HG03565 (cell line): ENCODE results near the gene MTSS2.
"Not testable (repeated sequence)": the region's sequence is repeated elsewhere in the genome, so short reads cannot be mapped to it uniquely, and the experiment has no call there.

Experiments
- ATAC-seq: cut with Tn5 transposase; IDR thresholded peaks from one replicate; pipeline ENCODE4 v1.9.1; 2021; ENCODE audit warnings: mild to moderate bottlenecking, moderate library complexity; ENCODE audit not compliant: unreplicated experiment

The MTSS2 gene

DNA sequence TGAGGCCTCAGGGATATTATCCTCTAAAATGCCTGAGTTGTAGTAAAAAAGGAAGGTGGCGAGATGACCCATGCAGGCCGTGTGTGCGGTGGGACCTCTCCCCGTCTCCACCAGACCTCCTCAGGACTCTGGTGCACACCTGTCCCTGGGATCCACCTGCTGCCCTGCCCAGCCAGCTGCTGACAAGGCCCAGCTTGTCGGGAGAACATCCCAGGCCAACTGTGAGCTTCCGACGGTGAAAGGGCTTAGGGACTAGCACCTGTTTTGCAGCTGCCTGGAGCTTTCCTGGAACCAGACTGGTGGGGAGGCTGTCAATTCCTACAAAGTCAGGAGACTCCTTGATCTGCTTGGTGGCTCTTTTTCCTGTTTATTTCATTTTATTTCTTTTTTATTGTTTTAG lies 27.9 kb downstream of the MTSS2 start:
- ATAC-seq = no peak

DNA sequence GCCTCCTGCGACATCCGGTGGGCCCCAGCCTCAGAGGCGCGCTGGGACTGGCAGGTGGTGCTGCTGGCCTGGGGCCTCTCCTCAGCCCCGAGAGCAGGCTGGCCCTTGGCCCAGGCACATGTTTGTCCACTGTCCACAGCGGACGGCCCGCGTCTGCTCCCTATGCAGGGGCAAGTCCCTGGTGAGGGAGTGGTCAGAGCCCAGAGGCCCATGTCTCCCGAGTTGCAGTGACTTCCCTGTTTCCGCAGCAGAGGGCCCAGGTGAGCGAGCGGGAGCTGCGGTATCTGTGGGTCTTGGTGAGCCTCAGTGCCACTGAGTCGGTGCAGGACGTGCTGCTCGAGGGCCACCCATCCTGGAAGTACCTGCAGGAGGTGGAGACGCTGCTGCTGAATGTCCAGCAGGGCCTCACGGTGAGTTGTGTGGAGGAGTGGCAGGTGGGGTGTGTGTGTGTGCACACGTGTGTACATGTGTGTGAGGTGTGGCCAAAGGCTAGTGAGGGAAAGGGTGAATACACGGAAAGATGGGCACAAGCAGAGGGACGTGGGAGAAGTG lies 29.1 kb downstream of the MTSS2 start:
- ATAC-seq = no peak

DNA sequence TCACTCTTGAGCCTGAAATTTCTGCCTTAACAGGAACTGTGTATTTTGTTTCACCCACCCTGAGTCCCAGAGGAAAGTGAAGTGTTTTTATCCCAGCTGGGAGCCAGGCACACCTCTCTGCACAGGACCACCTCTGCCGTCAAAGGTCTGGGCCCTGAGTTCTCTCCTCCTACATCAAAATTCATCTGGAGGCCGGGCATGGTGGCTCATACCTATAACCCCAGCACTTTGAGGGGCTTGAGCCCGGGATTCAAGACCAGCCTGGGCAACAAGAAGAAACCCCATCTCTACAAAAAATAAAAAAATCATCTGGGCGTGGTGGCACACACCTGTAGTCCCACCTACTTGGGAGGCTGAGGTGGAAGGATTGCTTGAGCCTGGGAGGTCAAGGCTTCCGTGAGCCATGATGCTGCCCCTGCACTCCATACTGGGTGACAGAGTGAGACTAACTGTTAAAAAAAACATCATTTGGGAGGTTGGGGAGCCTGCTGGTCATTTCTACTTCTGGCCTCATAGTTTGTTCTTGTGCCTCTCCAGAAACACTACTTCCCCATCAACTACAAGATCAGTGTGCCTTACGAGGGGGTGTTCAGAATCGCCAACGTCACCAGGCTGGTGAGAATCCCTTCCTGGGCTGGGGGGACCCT lies 29.7 kb downstream of the MTSS2 start:
- ATAC-seq = no peak

DNA sequence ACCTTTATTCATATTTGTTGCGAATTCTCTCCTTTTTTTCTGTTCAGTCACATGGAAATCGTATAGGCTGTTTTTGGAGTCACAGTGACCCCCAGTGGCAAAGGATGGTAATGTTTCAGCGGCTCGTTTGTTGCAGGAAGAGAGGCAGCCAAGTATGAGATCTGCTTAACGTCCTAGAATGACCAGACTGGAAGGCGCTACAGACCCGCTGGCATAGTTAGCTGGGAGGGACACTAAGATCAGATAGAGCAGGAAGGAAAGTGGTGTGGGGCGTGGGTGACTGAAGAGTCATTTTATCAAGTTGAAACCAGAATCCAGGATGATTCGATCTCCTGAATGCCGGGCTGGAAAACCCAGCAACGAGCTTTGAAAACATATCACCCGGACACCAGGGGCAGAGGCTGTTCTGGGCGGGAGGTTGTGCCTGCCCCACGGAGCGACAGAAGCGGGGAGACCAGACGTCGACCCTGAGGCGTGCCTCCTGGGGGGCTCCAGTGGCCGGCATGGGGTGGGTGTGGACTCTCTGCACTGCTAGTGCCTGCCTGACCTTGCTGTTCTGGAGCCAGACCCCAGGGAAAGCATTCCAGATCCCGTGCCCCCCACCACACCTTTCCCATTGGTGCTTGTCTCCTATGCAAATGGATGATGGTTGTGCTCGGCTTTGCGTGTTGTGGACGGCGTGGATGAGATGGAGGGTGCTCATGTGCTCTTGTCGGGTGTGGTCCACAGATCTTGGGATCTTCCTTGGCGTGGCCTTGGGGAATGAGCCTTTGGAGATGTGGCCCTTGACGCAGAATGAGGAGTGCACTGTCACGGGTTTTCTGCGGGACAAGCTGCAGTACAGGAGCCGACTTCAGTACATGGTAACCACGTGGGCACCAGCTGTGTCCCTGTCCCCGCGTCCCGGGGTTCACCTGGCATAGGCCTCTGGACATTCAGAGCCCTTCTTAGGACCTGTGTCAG lies 31.8 kb downstream of the MTSS2 start:
- peak; percentile 51 for ATAC-seq

DNA sequence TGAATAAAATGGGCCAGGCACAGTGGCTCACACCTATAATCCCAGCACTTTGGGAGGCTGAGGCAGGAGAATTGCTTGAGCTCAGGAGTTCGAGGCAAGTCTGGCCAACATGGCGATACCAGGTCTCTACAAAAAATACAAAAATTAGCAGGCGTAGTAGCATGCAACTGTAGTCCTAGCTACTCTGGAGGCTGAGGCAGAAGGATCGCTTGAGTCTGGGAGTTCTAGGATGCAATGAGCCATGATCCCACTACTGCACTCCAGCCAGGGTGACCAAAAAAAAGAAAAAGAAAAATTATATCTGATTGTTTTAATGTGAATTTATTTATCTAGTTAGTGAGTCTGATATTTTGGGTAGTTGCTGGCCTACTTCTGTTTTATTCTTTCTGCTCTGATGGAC lies 32.4 kb downstream of the MTSS2 start:
- no peak for ATAC-seq

DNA sequence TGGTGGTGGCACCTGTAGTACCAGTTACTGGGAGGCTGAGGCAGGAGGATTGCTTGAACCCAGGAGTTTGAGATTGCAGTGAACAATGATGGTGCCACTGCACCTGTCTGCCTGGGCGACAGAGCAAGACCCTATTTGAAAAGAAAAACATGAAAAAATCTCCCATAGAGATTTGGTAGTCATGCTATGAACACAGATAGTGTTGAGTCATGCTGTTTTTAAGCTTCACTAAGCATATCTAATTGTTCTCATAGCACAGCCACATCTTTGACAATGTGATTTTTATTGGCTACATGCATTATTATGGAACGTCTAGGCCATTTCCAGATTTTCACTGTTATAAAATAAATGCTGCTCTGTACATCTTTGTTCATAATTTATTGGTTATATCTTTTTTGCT lies 33.5 kb downstream of the MTSS2 start:
- ATAC-seq = no peak

DNA sequence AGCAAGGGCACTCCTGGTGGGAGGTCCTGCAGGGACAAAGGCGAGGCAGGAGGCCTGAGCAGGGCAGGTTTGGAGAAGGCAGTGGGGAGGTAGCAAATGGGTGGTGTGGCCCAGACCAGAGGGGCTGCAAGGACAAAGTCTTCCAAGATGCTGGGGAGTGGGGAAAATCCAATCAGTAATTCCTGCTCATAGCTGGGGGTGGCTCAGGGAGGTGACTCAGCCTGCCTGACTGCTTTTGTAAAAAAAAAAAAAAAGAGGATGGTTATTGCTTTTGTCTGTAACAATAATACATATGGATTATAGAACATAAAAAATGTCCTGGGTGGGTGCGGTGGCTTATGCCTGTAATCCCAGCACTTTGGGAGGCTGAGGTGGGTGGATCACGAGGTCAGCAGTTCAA lies 34.3 kb downstream of the MTSS2 start:
- ATAC-seq = no peak

DNA sequence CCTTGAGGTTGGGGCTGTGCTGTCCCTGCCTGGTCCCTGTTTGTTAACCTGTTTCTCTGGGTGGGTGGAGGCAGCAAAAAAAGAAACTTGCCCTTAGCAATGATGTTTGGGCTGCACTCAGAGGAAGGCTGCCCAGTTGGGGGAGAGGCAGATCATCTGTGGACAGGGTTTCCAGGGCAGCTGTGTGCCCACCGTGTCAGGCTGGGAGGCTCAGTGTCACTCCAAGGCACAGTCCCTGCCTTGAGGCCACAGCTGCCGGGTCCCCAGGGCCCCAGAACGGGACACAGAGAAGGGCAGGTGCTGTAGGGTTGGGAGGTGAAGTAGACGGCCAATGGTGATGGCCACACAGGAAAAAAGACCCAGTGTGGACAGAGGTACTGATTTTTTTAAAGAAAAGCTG lies 35.6 kb downstream of the MTSS2 start:
- no peak for ATAC-seq

DNA sequence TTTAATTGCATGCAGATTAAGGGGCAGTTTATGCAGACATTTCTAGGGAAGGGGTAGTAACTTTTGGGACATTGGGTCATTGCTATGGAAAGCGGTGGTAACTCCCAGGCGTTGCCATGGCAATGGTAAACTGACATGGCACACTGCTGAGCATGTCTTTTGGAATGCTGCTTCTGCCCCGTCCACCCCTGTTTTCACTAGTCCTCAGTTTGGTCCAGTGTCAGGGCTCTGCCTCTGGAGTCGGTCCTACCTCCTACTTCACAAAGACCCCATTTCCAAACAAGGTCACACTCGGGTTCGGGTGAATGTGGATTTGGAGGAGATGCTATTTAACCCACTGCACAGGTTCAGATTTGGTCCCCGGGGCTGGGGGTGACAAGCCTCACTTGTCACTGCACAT lies 36.6 kb downstream of the MTSS2 start:
- no peak for ATAC-seq

DNA sequence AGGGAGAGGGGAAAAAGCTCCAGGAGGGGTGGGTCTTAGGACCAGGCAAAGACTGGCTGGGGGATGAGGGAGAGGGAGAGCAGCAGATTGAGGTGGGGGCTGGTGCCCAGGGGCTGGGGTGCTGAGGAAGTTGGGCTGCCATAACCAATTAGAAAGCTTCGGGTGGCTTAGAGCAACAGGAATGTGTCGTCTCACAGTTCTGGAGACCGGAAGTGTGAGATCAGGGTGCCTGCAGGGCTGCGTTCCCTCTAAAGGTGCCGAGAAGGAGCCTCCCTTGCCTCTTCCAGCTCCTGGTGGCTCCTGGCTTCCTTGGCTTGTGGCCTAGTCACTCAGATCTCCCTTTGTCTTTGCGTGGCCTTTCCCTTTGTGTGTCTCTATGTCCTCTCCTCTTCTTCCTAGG lies 37.2 kb downstream of the MTSS2 start:
- no peak for ATAC-seq

DNA sequence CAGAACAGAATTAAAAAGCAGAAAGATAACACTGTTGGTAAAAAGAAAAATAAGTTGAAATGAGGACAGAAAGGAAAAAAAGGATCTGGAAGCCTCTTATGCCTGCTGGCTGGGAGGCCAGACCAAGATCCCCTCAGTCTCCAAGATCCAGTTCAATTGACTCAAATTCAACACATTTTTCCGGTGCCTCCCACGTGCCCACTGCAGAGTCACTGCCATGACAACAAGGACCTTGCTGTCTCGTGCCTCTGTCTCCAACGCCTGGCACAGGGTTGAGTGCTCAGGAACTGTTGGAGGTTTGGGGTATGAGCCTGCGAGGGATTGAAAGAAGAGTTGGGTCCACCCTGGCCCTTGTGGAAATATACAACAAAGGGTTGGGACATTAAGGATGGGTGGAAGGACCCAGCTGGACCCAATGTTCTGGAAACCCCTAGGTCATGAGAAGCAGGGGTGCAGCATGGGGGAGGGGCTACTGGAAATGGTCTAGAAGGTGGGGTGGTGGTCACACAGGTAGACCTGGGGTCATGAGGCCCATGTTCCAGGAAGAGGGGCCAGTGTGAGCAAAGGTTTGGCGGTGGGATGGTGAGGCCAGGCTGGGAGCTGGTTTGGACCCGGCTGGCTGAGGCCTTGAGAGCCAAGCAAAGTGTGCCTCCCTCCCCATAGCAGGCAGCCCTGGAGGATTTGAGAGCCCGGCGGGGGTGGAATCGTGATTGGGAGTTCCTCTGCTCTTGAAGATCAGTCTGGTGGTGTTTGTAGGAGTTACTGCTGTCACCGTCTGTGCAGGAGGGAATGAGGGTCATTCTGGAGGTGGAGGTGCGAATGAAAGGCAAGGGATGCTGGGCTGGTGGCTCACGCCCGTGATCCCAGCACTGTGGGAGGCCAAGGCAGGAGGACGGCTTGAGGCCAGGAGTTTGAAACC lies 38.2 kb downstream of the MTSS2 start:
- no peak for ATAC-seq

DNA sequence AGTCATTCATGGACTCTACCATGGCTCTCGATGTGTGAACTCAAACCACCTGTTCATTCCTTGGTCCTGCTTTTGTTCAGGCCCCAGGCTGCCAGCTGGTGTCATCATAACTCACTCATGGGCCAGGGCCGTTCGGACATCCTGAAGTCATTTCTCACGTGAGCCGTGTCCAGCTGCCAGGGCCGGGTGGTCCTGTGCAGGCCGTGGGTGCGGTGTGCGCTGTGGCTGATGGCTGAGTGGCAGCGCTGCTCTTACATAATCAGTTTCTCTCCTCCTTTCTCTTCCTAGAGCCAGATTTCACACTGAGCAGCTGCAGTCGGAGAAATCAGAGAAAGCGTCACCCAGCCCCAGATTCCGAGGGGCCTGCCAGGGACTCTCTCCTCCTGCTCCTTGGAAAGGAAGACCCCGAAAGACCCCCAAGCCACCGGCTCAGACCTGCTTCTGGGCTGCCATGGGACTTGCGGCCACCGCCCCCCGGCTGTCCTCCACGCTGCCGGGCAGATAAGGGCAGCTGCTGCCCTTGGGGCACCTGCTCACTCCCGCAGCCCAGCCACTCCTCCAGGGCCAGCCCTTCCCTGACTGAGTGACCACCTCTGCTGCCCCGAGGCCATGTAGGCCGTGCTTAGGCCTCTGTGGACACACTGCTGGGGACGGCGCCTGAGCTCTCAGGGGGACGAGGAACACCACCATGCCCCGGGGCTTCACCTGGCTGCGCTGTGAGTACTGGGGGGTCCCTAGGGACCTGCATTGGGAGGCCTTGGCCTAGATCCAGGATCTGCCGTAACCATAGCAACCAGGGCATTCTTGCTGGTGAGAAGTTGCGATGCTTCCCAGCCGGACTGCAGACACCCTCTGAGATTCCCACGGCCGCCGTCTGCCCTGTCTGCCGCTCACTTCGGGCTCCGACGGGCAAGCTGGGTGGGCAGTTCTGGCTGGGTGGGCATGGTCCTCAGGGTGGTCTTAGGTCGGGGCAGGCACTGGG lies 39.3 kb downstream of the MTSS2 start, which contains the start of gene IL34:
TSS of gene IL34 (plus strand) at position 300 of the 982 bp plus-strand sequence. CDS start at position 689, 389 bp downstream.
- no peak for ATAC-seq

DNA sequence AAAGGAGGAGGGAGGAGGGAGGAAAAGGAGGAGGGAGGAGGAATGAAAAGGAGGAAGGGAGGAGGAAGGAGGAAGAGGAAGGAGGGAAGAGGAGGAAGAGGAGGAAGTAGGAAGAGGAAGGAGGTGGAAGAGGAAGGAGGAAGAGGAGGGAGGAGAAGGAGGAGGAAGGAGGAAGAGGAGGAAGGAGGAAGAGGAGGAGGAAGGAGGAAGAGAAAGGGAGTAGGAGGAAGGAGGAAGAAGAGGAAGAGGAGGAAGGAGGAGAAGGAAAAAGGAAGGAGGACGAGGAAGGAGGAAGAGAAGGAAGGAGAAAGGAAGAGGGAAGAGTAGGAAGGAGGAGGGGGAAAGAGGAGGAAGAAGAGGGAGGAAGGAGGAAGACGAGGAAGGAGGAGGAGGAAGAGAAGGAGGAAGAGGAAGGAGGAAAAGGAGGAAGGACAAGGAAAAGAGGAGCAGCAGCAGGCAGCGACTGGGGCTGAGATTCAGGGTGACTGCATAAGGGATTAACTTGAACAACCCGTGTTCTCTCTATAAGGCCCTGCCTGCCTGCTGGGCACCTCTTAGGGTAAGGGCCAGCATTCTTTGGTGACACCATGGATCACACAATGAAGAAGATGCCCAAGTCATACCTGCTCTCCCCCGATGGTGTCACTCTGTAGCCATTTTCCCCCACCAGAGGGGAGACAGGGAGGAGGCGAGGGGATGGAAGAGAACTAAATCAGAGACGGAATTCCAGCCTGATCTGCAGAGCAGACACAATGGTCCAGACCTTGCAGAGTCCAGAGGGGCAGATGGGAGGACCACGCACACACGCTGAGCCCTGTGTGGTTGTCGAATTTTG lies 40.9 kb downstream of the MTSS2 start:
- ATAC-seq = no peak

DNA sequence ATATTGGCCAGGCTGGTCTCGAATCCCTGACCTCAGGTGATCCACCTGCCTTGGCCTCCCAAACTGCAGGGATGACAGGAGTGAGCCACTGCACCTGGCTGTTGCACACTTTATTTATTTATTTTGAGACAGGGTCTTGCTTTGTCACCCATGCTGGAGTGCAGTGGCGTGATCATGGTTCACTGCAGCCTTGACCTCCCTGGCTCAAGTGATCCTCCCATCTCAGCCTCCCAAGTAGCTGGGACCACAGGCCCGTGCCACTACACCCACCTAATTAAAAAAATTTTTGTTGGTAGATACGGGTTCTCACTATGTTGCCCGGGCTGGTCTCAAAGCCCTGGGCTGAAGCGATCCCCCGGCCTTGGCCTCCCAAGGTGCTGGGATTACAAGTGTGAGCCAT lies 42.6 kb downstream of the MTSS2 start:
- ATAC-seq = not testable (repeated sequence)

DNA sequence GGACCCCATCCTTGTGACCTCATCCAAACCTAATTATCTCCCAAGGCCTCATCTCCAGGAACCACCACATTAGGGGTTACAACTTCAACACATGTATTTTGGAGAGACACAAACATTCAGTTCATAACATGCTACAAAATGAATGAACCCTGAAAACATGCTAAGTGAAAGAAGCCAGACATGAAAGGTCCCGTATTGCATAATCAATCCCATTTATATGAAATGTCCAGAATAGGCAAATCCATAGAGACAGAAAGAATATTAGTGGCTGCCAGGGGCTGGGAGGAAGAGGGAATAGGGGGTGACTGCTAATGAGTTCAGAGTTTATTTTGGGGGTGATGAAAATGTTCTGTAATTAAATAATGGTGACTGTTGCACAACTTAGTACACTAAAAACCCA lies 43.2 kb downstream of the MTSS2 start:
- no peak for ATAC-seq

DNA sequence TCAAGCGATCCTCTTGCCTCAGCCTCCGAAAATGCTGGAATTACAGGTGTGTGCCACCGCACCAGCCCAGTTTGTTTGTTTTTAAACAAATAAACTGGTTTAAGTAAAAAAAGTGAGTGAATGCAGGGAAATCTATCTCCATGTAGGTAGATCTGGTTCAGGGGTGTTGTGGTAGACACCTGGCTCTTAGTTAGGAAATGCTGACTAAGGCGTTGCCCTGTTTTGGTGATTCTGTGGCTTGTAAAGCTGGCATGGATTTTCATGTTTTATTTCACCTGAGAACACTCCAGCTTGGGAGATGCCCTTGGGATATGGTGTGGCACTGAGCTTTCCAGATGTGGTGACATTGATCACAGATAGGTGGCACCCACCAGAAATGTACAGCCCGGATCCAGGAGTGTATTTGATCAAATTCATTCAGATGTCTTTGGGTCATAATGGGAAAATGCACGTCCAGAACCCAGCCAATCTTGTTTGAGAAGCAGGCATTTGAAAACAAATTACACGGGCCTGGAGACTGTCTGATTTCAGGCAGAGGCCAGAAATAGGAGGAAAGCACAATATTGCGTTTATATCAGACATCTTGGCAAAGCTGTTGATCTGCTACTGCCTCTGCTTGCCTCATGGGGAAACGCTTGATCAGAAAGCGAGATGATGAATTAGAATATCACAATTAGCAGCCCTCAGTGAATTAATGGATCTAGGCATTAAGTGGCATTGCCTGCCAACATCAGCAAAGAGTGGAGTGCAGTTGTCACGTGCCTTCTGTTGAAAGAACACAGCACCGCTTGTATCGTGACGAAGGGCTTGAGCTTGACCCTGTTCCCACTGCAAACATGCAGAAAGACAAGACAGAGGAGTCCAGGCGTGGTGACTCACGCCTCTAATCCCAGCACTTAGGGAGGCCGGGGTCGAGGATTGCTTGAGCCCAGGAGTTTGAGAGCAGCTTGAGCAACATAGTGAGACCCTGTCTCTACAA lies 46.8 kb downstream of the MTSS2 start:
- no peak for ATAC-seq
